DMS 273 treated with DMSO at 0.1 percent for 48 hours (cell line): ENCODE data around the gene EPPIN.
"Not testable (repeated sequence)": the region's sequence is repeated elsewhere in the genome, so short reads cannot be mapped to it uniquely, and the experiment has no call there.

Experiments
- DNase-seq: peaks from one replicate; lab custom pipeline; 2025; lab: John Stamatoyannopoulos, UW

EPPIN gene

GRCh38 chr20:45547206-45547770 lies at the start of gene EPPIN:
Gene EPPIN, minus strand, starts transcription at chr20:45547401. Its CDS starts 44 bp downstream, at chr20:45547357.
- DNase-seq: no peak

- DNase-seq: no peak
Observed at GRCh38 chr20:45595235-45595634, 48.0 kb upstream of the EPPIN start.

GRCh38 chr20:45593498-45593897 lies 46.3 kb upstream of the EPPIN start:
- no peak for DNase-seq

- peak; percentile 28 for DNase-seq
Observed at GRCh38 chr20:45592574-45593189, 45.5 kb upstream of the EPPIN start.

GRCh38 chr20:45589725-45590124 lies 42.5 kb upstream of the EPPIN start:
- no peak for DNase-seq

- no peak for DNase-seq
Observed at GRCh38 chr20:45588800-45589199, 41.6 kb upstream of the EPPIN start.

GRCh38 chr20:45585986-45586385 lies 38.8 kb upstream of the EPPIN start:
- not testable (repeated sequence) for DNase-seq

GRCh38 chr20:45584294-45584693 lies 37.1 kb upstream of the EPPIN start:
- not testable (repeated sequence) for DNase-seq

- no peak for DNase-seq
Observed at GRCh38 chr20:45583502-45583901, 36.3 kb upstream of the EPPIN start.

GRCh38 chr20:45581702-45582101 lies 34.5 kb upstream of the EPPIN start:
- no peak for DNase-seq

GRCh38 chr20:45579184-45579583 lies 32.0 kb upstream of the EPPIN start, which contains the start of gene WFDC8:
Gene WFDC8, minus strand, starts transcription at chr20:45579284. Its CDS starts 37 bp downstream, at chr20:45579247.
- DNase-seq: no peak

- DNase-seq: no peak
Observed at GRCh38 chr20:45578231-45578630, 31.0 kb upstream of the EPPIN start.

- DNase-seq: no peak
Observed at GRCh38 chr20:45576995-45577394, 29.8 kb upstream of the EPPIN start.

GRCh38 chr20:45575931-45576330 lies 28.7 kb upstream of the EPPIN start:
- DNase-seq: no peak

- not testable (repeated sequence) for DNase-seq
Observed at GRCh38 chr20:45569650-45570049, 22.4 kb upstream of the EPPIN start.

- DNase-seq: no peak
Observed at GRCh38 chr20:45564760-45565276, 17.6 kb upstream of the EPPIN start.

- no peak for DNase-seq
Observed at GRCh38 chr20:45555198-45555597, 8.0 kb upstream of the EPPIN start.

- no peak for DNase-seq
Observed at GRCh38 chr20:45552456-45552855, 5.3 kb upstream of the EPPIN start.

GRCh38 chr20:45550765-45551164 lies 3.6 kb upstream of the EPPIN start:
- DNase-seq: no peak

- DNase-seq: no peak
Observed at GRCh38 chr20:45548410-45548809, 1.2 kb upstream of the EPPIN start.

- DNase-seq: no peak
Observed at GRCh38 chr20:45545754-45546453, 1.3 kb downstream of the EPPIN start.

- no peak for DNase-seq
Observed at GRCh38 chr20:45545351-45545750, 1.9 kb downstream of the EPPIN start.

GRCh38 chr20:45539382-45539781 lies 7.8 kb downstream of the EPPIN start, which contains the start of gene WFDC6:
Gene WFDC6, minus strand, starts transcription at chr20:45539482. Its CDS starts 75 bp downstream, at chr20:45539407.
- DNase-seq: no peak
